ENCODE results near the gene COBL. TPM values are rescaled to one million over a fixed set of nuclear protein-coding genes. Genes with fewer than 3 reads are reported as not detected.

The COBL gene
- total RNA-seq, 1 experiment from 2014 or later = 52.3 TPM

- Histone ChIP-seq H4K5ac (ENCODE audit: insufficient read length, low read depth, low read length) (no peak overlapping the region), H2BK15ac (ENCODE audit: low read depth, low read length) (no peak overlapping the region), H3K9ac (ENCODE audit: extremely low read depth, insufficient read length, low read length) (no peak overlapping the region), H3K79me1 (ENCODE audit: insufficient read depth, low read depth, low read length, poor library complexity, severe bottlenecking) (no peaks in the 10 kb centered on the region), H3K18ac (ENCODE audit: insufficient read length, low read depth, low read length) (no peak overlapping the region), H4K91ac (ENCODE audit: insufficient read length, low read depth, low read length) (no peak overlapping the region), H3K27me3 (ENCODE audit: insufficient read depth, low read length) (no peaks in the 10 kb centered on the region), H2BK5ac (ENCODE audit: insufficient read length, low read length) (no peak overlapping the region), H3K56ac (ENCODE audit: insufficient read length, low read depth, low read length) (no peak overlapping the region), H3K9me3 (ENCODE audit: control insufficient read depth, low read depth, low read length) (no peaks in the 10 kb centered on the region), H3K23ac (ENCODE audit: insufficient read length, low read depth, low read length) (no peak overlapping the region), H2BK12ac (ENCODE audit: insufficient read length, low read depth, low read length) (no peak overlapping the region), H3K27ac (ENCODE audit: insufficient read length, low read depth, low read length) (no peak overlapping the region), H3T11ph (ENCODE audit: low read length) (no peak overlapping the region), H3K14ac (ENCODE audit: insufficient read depth, low read length) (no peak overlapping the region), H3K4me1 (ENCODE audit: insufficient read depth, low read length) (no peaks in the 10 kb centered on the region), H4K20me1 (ENCODE audit: control insufficient read depth, insufficient read depth, insufficient read length) (no peaks in the 10 kb centered on the region), H2AK5ac (ENCODE audit: insufficient read length, low read length) (no peak overlapping the region), H3K79me2 (ENCODE audit: insufficient read depth, low read length) (no peaks in the 10 kb centered on the region), H4K8ac (replicated peaks; ENCODE audit: insufficient read length, low read depth, low read length) (no peak overlapping the region), H2BK20ac (ENCODE audit: low read depth, low read length, poor library complexity, severe bottlenecking) (no peak overlapping the region), H3K4ac (ENCODE audit: low read depth, low read length) (no peak overlapping the region), H3K23me2 (ENCODE audit: insufficient read length, low read depth, low read length, poor library complexity, severe bottlenecking) (no peaks in the 10 kb centered on the region), H3K4me2 (ENCODE audit: insufficient read depth, insufficient read length, low read length) (no peak overlapping the region), H2AFZ (ENCODE audit: low read length) (no peak overlapping the region), H2BK120ac (ENCODE audit: low read depth, low read length, poor library complexity, severe bottlenecking) (no peak overlapping the region)
- Mint-ChIP-seq H3K4me1 (no peaks in the 10 kb centered on the region), H3K27me3 (ENCODE audit: low read depth) (peaks cover 2% of the 10 kb centered on the region), H3K27ac (no peak overlapping the region), H3K36me3 (ENCODE audit: insufficient read depth in 1 of 3, low read depth in 3 of 3) (no peaks in the 10 kb centered on the region; a peak in 2 of 7 replicates), H3K4me3 (no peak overlapping the region), H3K9me3 (no peaks in the 10 kb centered on the region)
- no CpG with 5 or more reads among the region's 21 CpGs for WGBS (ENCODE audit: extremely low coverage, insufficient read length, low lambda C conversion rate)
- TF ChIP-seq CTCF (conservative IDR thresholded peaks at IDR 0.05) = no peak
- DNase-seq = no peak
These were observed 308.8 kb downstream of the COBL start for GRCh38 chr7:51007551-51008505.

Data from H9 (cell line).